Measurements from ENCODE around the gene GGTLC2.
"Not testable (repeated sequence)": the region's sequence is repeated elsewhere in the genome, so short reads cannot be mapped to it uniquely, and the experiment has no call there.

DNA sequence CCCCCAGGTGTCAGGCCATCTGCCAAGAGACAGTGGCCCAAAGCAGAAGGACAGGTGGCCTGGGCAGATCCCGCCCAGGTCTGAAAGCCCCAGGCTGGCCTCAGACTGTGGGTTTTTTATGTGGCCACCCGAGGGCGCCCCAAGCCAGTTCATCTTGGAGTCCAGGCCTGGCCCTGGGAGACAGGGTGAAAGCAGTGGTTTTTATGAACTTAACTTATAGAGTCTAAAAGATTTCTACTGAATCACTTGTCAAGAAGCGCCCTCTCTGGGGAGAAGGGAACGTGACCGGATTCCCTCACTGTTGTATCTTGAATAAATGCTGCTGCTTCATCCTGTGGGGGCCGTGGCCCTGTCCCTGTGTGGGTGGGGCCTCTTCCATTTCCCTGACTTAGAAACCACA lies 8.2 kb upstream of the GGTLC2 start:
- TF ChIP-seq, protein P1, sequence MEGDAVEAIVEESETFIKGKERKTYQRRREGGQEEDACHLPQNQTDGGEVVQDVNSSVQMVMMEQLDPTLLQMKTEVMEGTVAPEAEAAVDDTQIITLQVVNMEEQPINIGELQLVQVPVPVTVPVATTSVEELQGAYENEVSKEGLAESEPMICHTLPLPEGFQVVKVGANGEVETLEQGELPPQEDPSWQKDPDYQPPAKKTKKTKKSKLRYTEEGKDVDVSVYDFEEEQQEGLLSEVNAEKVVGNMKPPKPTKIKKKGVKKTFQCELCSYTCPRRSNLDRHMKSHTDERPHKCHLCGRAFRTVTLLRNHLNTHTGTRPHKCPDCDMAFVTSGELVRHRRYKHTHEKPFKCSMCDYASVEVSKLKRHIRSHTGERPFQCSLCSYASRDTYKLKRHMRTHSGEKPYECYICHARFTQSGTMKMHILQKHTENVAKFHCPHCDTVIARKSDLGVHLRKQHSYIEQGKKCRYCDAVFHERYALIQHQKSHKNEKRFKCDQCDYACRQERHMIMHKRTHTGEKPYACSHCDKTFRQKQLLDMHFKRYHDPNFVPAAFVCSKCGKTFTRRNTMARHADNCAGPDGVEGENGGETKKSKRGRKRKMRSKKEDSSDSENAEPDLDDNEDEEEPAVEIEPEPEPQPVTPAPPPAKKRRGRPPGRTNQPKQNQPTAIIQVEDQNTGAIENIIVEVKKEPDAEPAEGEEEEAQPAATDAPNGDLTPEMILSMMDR (conservative IDR thresholded peaks at IDR 0.05; ENCODE audit: low read depth, low read length), result not testable (repeated sequence)
- TF ChIP-seq EZH2phosphoT487 (IDR thresholded peaks at IDR 0.05; ENCODE audit: borderline replicate concordance, low read length); EZH2 (IDR thresholded peaks at IDR 0.05; ENCODE audit: low read length, unreplicated experiment): not testable (repeated sequence)
